Measurements from ENCODE around the gene SLC39A11.

- TF ChIP-seq CTCF (IDR thresholded peaks at IDR 0.05) = no peak
- TF ChIP-seq POLR2A (IDR thresholded peaks at IDR 0.05) = no peak
Measured at GRCh38 chr17:72995008-72995656, 97.4 kb downstream of the SLC39A11 start.

All from testis (tissue), 2 donors.